Activated naive CD4-positive, alpha-beta T cell treated with Interleukin-2 at 50 U/mL for 16 hours (primary cell): ENCODE results near the gene IL3RA.
"Not testable (repeated sequence)": the region's sequence is repeated elsewhere in the genome, so short reads cannot be mapped to it uniquely, and the experiment has no call there.

ENCODE experiments used
- DNase-seq: peaks from one replicate; pipeline ENCODE4 v3.0.0-alpha.2; 2020

IL3RA gene

GRCh38 chrX:1336331-1336943 lies at the start of gene IL3RA:
TSS of gene IL3RA (plus strand) at chrX:1336785. CDS start at chrX:1341766, 4,981 bp downstream.
- DNase-seq, result no peak

- DNase-seq, result no peak
These were observed 47.0 kb upstream of the IL3RA start for GRCh38 chrX:1289535-1289934.

DNA sequence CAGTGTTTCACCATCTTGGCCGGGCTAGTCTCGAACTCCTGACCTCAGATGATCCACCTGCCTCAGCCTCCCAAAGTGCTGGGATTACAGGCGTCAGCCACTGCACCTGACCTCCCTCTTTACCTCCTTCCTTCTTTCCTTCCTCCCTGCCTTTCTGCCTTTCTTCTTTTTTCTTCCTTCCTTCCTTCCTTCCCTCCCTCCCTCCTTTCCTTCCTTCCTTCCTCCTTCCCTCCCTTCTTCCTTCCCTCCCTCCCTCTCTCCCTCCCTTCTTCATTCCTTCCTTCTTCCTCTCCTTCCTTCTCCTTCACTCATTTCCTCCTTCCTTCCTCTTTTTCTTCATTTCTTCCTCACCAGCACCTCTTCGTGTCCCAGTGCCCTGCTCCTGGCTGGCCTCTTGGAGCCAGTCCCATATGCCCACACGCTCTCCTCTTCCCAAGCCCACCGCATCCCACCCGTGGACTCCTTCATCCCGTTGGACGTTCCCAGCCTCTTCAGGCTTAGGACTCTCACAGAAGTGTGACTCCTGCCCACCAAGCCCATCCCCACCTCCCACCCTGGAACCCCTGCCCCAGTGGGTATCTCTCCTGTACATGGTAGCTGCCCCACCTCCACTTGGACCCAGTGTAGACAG lies 45.4 kb upstream of the IL3RA start:
- no peak for DNase-seq

GRCh38 chrX:1292575-1293290 lies 43.9 kb upstream of the IL3RA start:
- DNase-seq, result no peak

DNA sequence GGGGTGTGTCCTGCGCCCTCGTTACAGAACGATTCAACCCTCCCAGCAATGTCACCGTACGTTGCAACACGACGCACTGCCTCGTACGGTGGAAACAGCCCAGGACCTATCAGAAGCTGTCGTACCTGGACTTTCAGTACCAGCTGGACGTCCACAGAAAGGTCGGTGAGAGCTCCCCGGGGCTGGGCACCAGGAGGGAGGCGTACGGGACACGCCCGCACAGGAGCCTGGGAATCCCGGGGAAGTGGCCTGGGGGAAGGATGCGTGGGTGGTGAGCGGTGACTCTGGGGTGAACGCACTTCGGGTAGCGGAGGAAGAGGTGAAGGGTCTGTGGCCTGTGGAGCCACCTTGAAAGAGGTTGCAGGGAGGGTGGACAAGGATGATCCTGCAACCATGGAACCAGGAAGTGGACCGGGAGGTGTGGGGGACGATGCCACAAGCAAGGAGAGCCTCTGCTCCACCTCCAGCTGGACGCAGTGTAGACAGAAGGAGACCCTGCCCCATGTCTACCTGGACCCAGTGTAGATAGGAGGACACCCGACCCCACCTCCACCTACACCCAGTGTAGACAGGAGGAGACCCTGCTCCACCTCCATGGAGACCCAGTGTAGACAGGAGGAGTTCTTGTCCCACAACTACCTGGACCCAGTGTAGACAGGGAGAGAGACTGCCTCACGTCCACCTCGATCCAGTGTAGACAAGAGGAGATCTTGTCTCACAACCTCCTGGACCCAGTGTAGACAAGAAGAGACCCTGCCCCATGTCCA lies 42.1 kb upstream of the IL3RA start:
- DNase-seq, result no peak

DNA sequence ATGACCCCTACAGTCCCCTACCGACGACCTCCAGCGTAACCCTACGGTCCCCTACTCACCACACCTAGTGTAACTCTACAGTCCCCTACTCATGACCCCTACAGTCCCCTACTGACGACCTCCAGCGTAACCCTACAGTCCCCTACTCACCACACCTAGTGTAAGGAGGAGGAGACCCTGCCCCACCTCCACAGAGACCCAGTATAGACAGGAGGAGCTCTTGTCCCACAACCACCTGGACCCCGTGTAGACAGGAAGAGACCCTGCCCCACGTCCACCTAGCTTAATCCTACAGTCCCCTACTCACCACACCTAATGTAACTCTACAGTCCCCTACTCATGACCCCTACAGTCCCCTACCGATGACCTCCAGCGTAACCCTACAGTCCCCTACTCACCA lies 41.0 kb upstream of the IL3RA start:
- no peak for DNase-seq

DNA sequence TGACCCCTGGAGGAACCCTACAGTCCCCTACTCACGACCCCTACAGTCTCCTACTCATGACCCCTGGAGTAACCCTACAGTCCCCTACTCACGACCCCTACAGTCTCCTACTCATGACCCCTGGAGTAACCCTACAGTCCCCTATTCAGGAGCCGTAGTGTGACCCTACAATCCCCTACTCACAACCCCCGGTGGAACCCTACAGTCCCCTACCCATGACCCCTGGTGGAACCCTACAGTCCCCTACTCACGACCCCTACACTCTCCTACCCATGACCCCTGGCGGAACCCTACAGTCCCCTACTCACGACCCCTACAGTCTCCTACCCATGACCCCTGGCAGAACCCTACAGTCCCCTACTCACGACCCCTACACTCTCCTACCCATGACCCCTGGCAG lies 39.0 kb upstream of the IL3RA start:
- not testable (repeated sequence) for DNase-seq

- DNase-seq, result no peak
These were observed 36.1 kb upstream of the IL3RA start for GRCh38 chrX:1300449-1300848.

GRCh38 chrX:1305411-1305810 lies 31.2 kb upstream of the IL3RA start:
- DNase-seq, result no peak

DNA sequence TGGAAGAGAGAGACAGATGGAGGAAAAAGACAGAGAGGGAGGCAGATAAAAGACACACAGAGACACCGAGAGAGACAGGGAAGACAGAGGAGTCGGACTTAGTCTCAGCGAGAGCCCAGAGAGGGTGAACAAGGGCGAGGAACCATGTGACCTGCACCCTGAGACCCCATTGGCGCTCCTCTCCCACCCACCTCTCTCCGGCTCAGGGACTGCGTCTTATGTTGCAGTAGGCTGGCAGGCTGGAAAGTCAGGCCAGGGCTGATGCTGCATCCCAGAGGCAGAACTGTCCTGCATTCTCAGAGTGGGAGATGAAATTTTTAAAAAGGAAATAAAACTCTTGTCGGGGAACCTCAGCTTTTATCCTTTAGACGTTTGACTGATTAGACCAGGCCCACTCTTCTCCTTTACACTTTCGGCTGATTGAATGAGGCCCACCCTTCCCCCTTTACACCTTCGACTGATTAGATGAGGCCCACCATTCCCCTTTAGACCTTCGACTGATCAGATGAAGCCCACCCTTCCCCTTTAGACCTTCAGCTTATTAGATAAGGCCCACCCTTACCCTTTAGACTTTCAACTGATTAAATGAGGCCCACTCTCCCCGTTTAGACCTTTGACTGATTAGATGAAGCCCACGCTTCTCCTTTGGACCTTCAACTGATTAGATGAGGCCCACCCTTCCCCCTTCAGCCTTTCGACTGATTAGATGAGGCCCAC lies 29.5 kb upstream of the IL3RA start:
- DNase-seq, result no peak

- peak; percentile 13 for DNase-seq
These were observed 28.8 kb upstream of the IL3RA start for GRCh38 chrX:1307626-1308340.

DNA sequence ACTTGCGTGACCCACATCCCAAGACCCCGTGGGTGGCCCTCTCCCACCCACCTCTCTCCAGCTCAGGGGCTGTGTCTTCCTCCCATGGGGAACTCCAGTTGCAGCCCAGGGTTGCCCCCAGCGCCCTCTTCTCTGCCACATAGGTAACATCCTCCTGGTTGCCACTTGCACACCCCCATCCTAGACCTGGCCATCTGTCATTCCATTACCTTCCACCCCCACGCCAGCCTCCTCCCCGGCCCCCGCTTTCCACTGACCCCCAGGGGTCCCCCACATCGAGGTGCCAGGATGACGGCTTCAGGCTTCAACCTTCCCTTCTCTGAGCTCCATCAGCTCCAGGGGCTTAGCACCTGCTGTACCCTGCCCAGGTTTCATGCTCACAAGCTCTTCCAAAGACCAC lies 28.1 kb upstream of the IL3RA start:
- no peak for DNase-seq

DNA sequence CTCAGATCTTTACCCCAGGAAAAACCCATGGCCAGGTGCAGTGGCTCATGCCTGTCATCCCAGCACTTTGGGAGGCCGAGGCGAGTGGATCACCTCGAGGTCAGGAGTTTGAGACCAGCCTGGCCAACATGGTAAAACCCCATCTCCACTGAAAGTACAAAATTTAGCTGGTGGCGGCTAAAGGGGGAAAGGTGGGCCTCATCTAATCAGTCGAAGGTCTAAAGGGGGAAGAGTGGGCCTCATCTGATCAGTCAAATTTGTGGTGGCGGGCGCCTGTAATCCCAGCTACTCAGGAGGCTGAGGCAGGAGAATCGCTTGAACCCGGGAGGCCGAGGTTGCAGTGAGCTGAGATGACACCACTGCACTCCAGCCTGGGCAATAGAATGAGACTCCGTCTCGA lies 27.7 kb upstream of the IL3RA start:
- DNase-seq, result not testable (repeated sequence)

DNA sequence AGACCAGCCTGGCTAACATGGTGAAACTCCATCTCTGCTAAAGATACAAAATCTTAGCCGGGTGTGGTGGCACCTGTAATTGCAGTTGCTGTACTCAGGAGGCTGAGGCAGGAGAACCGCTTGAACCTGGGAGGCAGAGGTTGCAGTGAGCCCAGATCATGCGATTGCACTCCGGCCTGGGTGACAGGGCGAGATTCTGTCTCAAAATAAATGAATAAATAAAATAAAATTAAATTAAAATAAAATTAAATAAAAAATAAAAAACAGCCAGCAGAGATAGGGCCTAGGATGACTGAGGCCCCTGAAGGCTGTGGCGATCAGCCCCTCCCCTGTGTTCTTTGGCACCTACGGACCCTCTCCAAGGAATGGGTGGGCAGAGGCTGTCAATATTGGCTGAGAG lies 22.8 kb upstream of the IL3RA start:
- no peak for DNase-seq

GRCh38 chrX:1316527-1316926 lies 20.1 kb upstream of the IL3RA start:
- DNase-seq, result peak; percentile 21

GRCh38 chrX:1321674-1322073 lies 14.9 kb upstream of the IL3RA start:
- no peak for DNase-seq

GRCh38 chrX:1322393-1322792 lies 14.2 kb upstream of the IL3RA start:
- peak; percentile 22 for DNase-seq

DNA sequence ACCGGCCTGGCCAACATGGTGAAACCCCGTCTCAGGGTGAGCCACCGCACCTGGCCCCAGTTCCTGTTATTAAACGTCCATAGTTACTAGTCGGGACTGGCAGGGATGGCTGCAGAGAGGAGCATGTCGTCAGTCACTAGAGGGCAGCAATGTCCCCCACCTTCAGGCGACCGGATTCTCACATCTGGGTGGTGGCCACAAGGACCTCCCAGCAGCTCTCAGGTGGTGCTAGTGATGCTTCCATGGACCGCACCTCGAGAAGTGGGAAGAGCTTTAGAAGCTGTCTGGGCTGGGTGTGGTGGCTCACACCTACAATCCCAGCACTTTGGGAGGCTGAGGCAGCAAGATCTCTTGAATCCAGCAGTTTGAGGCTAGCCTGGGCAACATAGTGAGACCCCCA lies 13.3 kb upstream of the IL3RA start:
- DNase-seq, result peak; percentile 56

DNA sequence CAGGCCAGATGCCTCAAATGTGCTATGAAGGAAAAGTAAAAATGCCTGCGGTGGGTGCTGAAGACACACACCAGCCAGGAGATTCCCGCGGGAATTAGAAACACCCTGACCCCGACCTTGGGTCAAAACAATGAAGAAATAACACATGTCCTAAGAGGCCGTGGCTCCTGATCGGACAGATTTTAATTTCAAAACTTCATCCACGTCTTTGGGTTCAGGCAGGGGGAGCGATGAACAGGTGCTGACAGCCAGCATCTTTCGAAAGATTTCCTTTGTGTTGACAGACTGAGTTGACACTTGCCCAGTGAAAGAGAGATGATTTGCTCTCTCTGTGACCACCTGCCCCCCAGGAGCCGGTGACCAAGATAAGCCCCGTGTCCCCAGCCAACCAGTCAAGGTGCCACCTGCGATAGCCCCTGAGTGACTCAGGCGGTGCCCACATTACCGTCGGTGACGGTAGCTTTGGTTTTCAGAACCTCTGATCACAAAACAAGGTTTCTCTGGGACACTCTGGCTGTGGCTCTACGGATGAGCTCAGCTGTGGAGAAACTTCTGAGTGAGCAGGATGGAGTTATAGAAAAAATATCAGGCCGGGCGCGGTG lies 11.0 kb upstream of the IL3RA start:
- DNase-seq, result no peak

GRCh38 chrX:1327651-1328304 lies 8.8 kb upstream of the IL3RA start:
- DNase-seq, result no peak

GRCh38 chrX:1330605-1331004 lies 6.0 kb upstream of the IL3RA start:
- no peak for DNase-seq
